Testis (tissue), 3 donors: ENCODE results near the gene TMEM123. TPM values are rescaled to one million over a fixed set of nuclear protein-coding genes. Genes with fewer than 3 reads are reported as not detected.

Source experiments
- DNase-seq: peaks from one replicate; pipeline ENCODE4 v3.0.0-alpha.2; 2019
- H3K27ac ChIP-seq, 2 donors: fragments of 200-600 bp; sonication (generic); one replicate each; pipeline ENCODE4 v1.5.1; 2019
- H3K27me3 ChIP-seq: fragments of 200-600 bp; sonication (generic); one replicate; pipeline ENCODE4 v1.5.1; 2019
- H3K36me3 ChIP-seq: fragments of 200-600 bp; sonication (generic); one replicate; pipeline ENCODE4 v1.5.1; 2017; ENCODE audit warnings: low read depth; ENCODE audit errors: missing control alignments
- H3K4me1 ChIP-seq: fragments of 200-600 bp; sonication (generic); one replicate; pipeline ENCODE4 v1.5.1; 2019
- H3K4me3 ChIP-seq, 2 donors: fragments of 200-600 bp; sonication (generic); one replicate each; pipeline ENCODE4 v1.5.1; 2017 to 2019
- H3K9me3 ChIP-seq: fragments of 200-600 bp; sonication (generic); one replicate; pipeline ENCODE4 v1.5.1; 2017
- POLR2A ChIP-seq: fragments of 450-650 bp; IDR thresholded peaks from one replicate; pipeline ENCODE4 v1.6.1; 2017; ENCODE audit warnings: antibody characterized with exemption, mild to moderate bottlenecking, moderate library complexity
- WGBS, 2 donors: methylation state at CpG; one replicate each; pipeline ENCODE4 v1.1.5; 2018; 5-methylcytosine and 5-hydroxymethylcytosine counted together
- intact Hi-C: fragments of 100-400 bp; cut with DNase I; formaldehyde crosslinking; loops from one replicate; pipeline ENCODE4 v1.15.1; 2023; ENCODE audit warnings: low total_unique reads
- polyA plus RNA-seq: library from polyadenylated mRNA; stranded (reverse); fragments of 350-450 nt; fragmentation: Illumina TruSeq; extraction: RNeasy Lipid Tissue Mini Kit (QIAGEN cat#74804); gene quantifications from one replicate; pipeline ENCODE4 v1.2.3, GENCODE V29; 2014; ENCODE audit warnings: low read depth, low replicate concordance; ENCODE audit not compliant: insufficient read depth
- total RNA-seq, 2 donors: library from RNA; depleted of rRNA; stranded (reverse); fragments of >200 nt; gene quantifications; one replicate each; pipeline ENCODE4 v1.2.3, GENCODE V29; 2016
- TF ChIP-seq, protein P1 (sequence below), 3 experiments: fragments of 450-650 bp in 2 of 3; fragments of 200-600 bp in 1 of 3; sonication (generic) in 1 of 3; IDR thresholded peaks; one replicate each; pipeline ENCODE4 v1.5.1; 2016 to 2019; ENCODE audit warnings: antibody characterized with exemption in 3 of 3, mild to moderate bottlenecking in 2 of 3, moderate library complexity in 1 of 3

Gene TMEM123
- total and polyA plus RNA-seq, 3 donors from 2014 or later, result 137 to 218 (median 177) TPM

DNA sequence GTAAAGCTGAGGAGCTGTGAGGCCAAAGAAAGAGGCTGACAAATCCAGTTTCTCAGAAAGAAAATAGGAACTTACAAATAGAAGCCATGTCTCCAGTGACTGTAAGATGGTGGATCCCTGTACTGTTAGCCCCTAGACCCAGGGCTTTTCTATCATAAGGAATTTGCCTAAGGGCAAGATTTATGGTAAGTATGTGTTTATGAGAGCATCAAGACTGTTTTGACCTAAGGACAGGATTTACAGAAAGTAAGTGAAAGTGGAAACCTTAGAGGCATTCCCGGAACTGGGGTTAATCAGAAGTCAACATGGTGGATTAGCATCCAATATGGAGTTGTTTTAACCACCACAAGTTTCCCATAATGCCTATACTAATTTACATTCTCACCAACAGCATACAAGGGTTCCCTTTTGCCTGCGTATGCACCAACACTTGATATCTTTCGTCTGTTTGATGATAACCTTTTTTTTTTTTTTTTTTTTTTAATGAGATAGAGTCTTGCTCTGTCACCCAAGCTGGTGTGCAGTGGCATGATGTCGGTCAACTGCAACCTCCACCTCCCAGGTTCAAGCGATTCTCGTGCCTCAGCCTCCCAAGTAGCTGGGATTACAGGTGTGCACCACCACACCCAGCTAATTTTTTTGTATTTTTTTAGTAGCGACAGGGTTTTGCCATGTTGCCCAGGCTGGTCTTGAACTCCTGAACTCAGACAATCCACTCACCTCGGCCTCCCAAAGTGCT, 65.4 kb downstream of the TMEM123 start:
- H3K27me3 ChIP-seq, result no peaks in the 10 kb centered on the region
- H3K4me1 ChIP-seq, result peaks cover 22% of the 10 kb centered on the region
- no peak for DNase-seq
- no peak overlapping the region for H3K27ac ChIP-seq
- H3K4me3 ChIP-seq, result no peak overlapping the region
- no peaks in the 10 kb centered on the region for H3K9me3 ChIP-seq
- intact Hi-C loops, result no loop called here
- TF ChIP-seq, protein P1, sequence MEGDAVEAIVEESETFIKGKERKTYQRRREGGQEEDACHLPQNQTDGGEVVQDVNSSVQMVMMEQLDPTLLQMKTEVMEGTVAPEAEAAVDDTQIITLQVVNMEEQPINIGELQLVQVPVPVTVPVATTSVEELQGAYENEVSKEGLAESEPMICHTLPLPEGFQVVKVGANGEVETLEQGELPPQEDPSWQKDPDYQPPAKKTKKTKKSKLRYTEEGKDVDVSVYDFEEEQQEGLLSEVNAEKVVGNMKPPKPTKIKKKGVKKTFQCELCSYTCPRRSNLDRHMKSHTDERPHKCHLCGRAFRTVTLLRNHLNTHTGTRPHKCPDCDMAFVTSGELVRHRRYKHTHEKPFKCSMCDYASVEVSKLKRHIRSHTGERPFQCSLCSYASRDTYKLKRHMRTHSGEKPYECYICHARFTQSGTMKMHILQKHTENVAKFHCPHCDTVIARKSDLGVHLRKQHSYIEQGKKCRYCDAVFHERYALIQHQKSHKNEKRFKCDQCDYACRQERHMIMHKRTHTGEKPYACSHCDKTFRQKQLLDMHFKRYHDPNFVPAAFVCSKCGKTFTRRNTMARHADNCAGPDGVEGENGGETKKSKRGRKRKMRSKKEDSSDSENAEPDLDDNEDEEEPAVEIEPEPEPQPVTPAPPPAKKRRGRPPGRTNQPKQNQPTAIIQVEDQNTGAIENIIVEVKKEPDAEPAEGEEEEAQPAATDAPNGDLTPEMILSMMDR (IDR thresholded peaks at IDR 0.05), result no peak
- TF ChIP-seq POLR2A, result no peak
- WGBS, 2 donors, result 84 to 85% methylated on average over 8 of the region's 8 CpGs
- no peaks in the 10 kb centered on the region for H3K36me3 ChIP-seq

DNA sequence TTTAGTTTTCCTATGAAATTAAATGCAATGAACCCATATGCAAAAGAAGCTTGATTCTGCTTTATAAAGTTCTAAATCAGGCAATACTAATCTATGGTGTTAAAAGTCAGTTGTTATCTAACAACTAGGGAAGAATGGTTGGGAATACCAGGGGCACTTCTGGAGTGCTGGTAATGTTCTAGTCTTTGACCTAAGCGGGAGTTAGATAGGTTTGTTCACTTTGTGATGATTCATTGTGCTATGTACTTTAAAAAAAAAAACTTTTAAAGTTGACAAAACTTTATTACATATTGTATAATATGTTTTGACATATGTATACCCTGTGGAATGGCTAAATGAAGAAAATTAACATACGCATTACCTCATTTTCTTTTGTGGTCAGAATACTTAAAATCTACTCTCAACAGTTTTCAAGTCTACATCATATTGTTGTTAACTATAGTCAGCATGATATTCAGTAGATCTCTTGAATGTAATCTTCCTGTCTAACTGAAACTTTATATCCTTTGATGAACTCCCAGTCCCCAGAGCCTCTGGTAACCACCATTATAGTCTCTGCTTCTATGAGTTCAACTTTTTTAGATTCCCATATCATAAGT, 66.3 kb downstream of the TMEM123 start:
- peaks cover 22% of the 10 kb centered on the region for H3K4me1 ChIP-seq
- no peaks in the 10 kb centered on the region for H3K36me3 ChIP-seq

DNA sequence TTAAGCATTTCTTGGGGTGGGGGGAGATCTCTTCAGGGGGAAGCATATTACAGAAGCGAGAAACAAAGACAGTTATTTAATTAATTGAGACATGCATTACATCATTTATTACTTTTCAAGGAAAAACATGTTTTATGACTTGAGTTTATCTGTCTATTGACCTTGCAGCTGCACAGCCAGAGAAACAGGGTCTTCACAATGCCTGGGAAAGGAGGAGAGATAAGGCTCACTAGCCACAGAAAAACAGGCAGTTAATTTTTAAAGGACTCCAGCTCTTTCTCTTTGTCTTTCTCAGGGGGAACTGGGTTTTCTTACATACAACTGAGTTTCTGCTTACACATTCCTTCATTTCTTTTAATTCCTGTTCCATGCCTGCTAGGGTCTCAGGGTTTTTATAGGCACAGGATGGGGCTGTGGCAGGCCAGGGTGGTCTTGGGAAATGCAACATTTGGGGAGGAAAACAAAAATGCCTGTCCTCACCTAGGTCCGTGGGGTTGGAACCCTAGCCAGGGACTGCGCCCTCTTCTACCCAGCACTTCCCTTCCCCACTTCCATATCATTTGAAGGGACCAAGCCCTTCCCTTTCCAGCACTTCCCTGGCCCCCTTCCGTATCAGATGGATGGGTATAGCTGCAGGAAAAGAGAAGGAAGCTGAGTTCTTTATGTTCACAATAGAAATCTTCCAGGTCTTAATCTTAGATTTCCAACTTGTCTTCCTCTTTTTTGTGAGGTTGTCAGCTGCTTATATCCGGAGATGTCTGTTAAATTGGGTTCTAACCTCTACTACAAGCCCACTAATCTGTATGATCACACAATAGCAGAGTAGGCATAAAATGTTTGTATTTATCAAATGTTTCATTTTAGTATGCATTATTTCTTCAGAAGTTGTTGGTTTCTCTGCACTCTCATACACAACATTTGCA, 67.2 kb downstream of the TMEM123 start:
- Histone ChIP-seq H3K27ac (peak overlapping the region; percentile 53 to 69), H3K36me3 (no peaks in the 10 kb centered on the region), H3K27me3 (no peaks in the 10 kb centered on the region), H3K4me1 (peaks cover 22% of the 10 kb centered on the region), H3K9me3 (no peaks in the 10 kb centered on the region), H3K4me3 (no peak overlapping the region)
- no peak for TF ChIP-seq POLR2A
- TF ChIP-seq, protein P1 (IDR thresholded peaks at IDR 0.05), result no peak
- intact Hi-C loops, result no loop called here
- 50 to 57% methylated on average over 5 of the region's 5 CpGs for WGBS, 2 donors
- DNase-seq, result no peak

More for the DNA sequence above, 66.3 kb downstream of the TMEM123 start:
- WGBS, 2 donors, result 78 to 86% methylated on average over 2 of the region's 2 CpGs
- Histone ChIP-seq H3K4me3 (no peak overlapping the region), H3K27ac (no peak overlapping the region), H3K27me3 (no peaks in the 10 kb centered on the region), H3K9me3 (no peaks in the 10 kb centered on the region)
- intact Hi-C loops, result no loop called here
- no peak for DNase-seq
- TF ChIP-seq, protein P1 (IDR thresholded peaks at IDR 0.05), result no peak

DNA sequence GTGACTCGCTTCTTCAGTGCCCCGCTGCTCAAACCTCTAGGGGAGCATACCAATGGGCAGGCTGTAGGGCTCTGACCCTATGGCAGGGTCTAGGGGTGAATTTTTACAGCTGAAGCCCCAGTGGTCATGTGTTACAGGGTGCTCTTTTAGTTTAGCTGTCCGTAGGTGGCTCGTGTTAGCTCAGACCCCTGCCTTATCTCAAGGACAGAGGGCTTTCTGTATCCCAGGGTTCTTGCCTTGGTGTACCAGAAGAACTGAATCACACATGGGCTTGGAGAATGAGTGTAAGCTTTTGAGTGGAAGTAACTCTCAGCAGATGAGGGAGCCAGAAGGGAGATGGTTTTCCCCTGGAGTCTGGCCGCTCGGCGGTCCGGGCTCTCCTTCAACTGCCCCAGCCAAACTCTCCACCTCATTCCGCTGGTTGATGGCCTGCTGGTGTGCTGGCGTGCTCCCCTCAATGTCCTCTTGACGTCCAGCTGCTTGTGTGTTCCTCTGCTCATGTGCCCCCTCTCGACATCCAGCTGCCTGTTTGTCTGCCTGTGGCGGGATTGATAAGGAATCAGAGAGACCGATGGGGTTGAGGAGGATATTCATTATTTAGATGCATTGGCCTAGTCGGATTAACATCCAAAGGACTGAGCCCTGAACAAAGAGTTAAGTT, 68.0 kb downstream of the TMEM123 start:
- no peak overlapping the region for H3K4me3 ChIP-seq
- WGBS, 2 donors, result 42 to 44% methylated on average over 11 to 15 of the region's 15 CpGs
- DNase-seq, result peak; percentile 62
- H3K27me3 ChIP-seq, result no peaks in the 10 kb centered on the region
- H3K9me3 ChIP-seq, result no peaks in the 10 kb centered on the region
- H3K27ac ChIP-seq, result peak overlapping the region; percentile 53 to 69
- peaks cover 22% of the 10 kb centered on the region for H3K4me1 ChIP-seq
- intact Hi-C loops, result no loop called here
- no peak for TF ChIP-seq POLR2A
- TF ChIP-seq, protein P1 (IDR thresholded peaks at IDR 0.05), result no peak
- no peaks in the 10 kb centered on the region for H3K36me3 ChIP-seq
